Esophagus mucosa (tissue), 1 donor: ENCODE measurements around the gene PASK. TPM values are rescaled to one million over a fixed set of nuclear protein-coding genes. Genes with fewer than 3 reads are reported as not detected.
A peak's percentile ranks its signal among the peaks of the same experiment; 100 is the strongest.
"Not testable (repeated sequence)": the region's sequence is repeated elsewhere in the genome, so short reads cannot be mapped to it uniquely, and the experiment has no call there.

Experiments
- ATAC-seq: fragments of 200-7000 bp; cut with Tn5 transposase; one replicate; pipeline ENCODE4 v1.9.1; 2020
- total RNA-seq: library from RNA; stranded (reverse); gene quantifications from one replicate; pipeline ENCODE4 v1.2.4, GENCODE V29; 2023
- donor health status: DM: yes; HTN: yes; CAD: no.

PASK gene
- total RNA-seq, 1 donor from 2014 or later: 12.2 TPM

GRCh38 chr2:241103176-241103595 lies 46.1 kb downstream of the PASK start:
- ATAC-seq: no peak

- ATAC-seq: peak; percentile 97
Measured at GRCh38 chr2:241102239-241102803, 47.0 kb downstream of the PASK start, which contains the start of gene MTERF4. TSS of gene MTERF4 (minus strand) at chr2:241102287. CDS start at chr2:241102273, 14 bp downstream.

GRCh38 chr2:241099246-241099645 lies 50.0 kb downstream of the PASK start:
- ATAC-seq: no peak

- ATAC-seq: peak; percentile 19
Measured at GRCh38 chr2:241096979-241097378, 52.3 kb downstream of the PASK start.

GRCh38 chr2:241095594-241096290 lies 53.5 kb downstream of the PASK start:
- ATAC-seq: no peak

- no peak for ATAC-seq
Measured at GRCh38 chr2:241094924-241095420, 54.3 kb downstream of the PASK start.

- no peak for ATAC-seq
Measured at GRCh38 chr2:241094172-241094571, 55.1 kb downstream of the PASK start.

- ATAC-seq: not testable (repeated sequence)
Measured at GRCh38 chr2:241093133-241093781, 56.0 kb downstream of the PASK start.

- ATAC-seq: no peak
Measured at GRCh38 chr2:241092677-241093076, 56.6 kb downstream of the PASK start.

- no peak for ATAC-seq
Measured at GRCh38 chr2:241091734-241092445, 57.4 kb downstream of the PASK start.

- no peak for ATAC-seq
Measured at GRCh38 chr2:241091201-241091600, 58.1 kb downstream of the PASK start.

- no peak for ATAC-seq
Measured at GRCh38 chr2:241088791-241089732, 60.2 kb downstream of the PASK start.

GRCh38 chr2:241088376-241088775 lies 60.9 kb downstream of the PASK start:
- ATAC-seq: peak; percentile 16

GRCh38 chr2:241087420-241088268 lies 61.6 kb downstream of the PASK start:
- no peak for ATAC-seq

GRCh38 chr2:241084856-241085444 lies 64.3 kb downstream of the PASK start:
- no peak for ATAC-seq

- no peak for ATAC-seq
Measured at GRCh38 chr2:241083091-241083415, 66.2 kb downstream of the PASK start.

- no peak for ATAC-seq
Measured at GRCh38 chr2:241082341-241083090, 66.8 kb downstream of the PASK start.

GRCh38 chr2:241081643-241082340 lies 67.5 kb downstream of the PASK start:
- peak; percentile 61 for ATAC-seq

GRCh38 chr2:241081190-241081642 lies 68.1 kb downstream of the PASK start:
- ATAC-seq: peak; percentile 20
